HepG2 (cell line): ENCODE measurements around the gene HOXD3. TPM values are rescaled to one million over a fixed set of nuclear protein-coding genes. Genes with fewer than 3 reads are reported as not detected.

Source experiments
- EED ChIP-seq: sonication (generic); formaldehyde crosslinking; IDR thresholded peaks from 2 replicates; pipeline ENCODE4 v1.5.0; 2020; ENCODE audit warnings: mild to moderate bottlenecking, missing genetic modification reagents
- EHMT2 ChIP-seq: fragments of 200-600 bp; sonication (generic); IDR thresholded peaks from 2 replicates; pipeline ENCODE4 v1.7.0; 2017; ENCODE audit warnings: antibody characterized with exemption, low read depth, low read length, borderline replicate concordance
- ESRRA ChIP-seq: sonication (generic); formaldehyde crosslinking; IDR thresholded peaks from 2 replicates; pipeline ENCODE4 v1.5.1; 2020; ENCODE audit warnings: mild to moderate bottlenecking, low read depth, missing genetic modification reagents
- HOXD1 ChIP-seq: sonication (generic); formaldehyde crosslinking; IDR thresholded peaks from 2 replicates; pipeline ENCODE4 v1.5.0; 2020; ENCODE audit warnings: missing genetic modification reagents
- ISL2 ChIP-seq: sonication (generic); formaldehyde crosslinking; IDR thresholded peaks from 2 replicates; pipeline ENCODE4 v1.5.0; 2020; ENCODE audit warnings: missing genetic modification reagents
- JUN ChIP-seq: sonication (generic); formaldehyde crosslinking; IDR thresholded peaks from 2 replicates; pipeline ENCODE4 v1.4.0; 2020; ENCODE audit warnings: mild to moderate bottlenecking, missing genetic modification reagents
- NFIB ChIP-seq: sonication (generic); formaldehyde crosslinking; IDR thresholded peaks from 2 replicates; pipeline ENCODE4 v1.9.0; 2021; ENCODE audit warnings: missing genetic modification reagents, mild to moderate bottlenecking, borderline replicate concordance
- PHF21A ChIP-seq: sonication (generic); formaldehyde crosslinking; IDR thresholded peaks from 2 replicates; pipeline ENCODE4 v1.5.0; 2020; ENCODE audit warnings: mild to moderate bottlenecking, missing genetic modification reagents
- RBM39 ChIP-seq: fragments of 200-400 bp; formaldehyde crosslinking; IDR thresholded peaks from one replicate; pipeline ENCODE4 v1.6.1; 2018; ENCODE audit warnings: antibody characterized with exemption, mild to moderate bottlenecking, low read depth, low read length; ENCODE audit not compliant: poor library complexity, severe bottlenecking
- SIN3B ChIP-seq: fragments of 150-350 bp; IDR thresholded peaks from 2 replicates; pipeline ENCODE4 v1.6.1; 2014; ENCODE audit warnings: low read length
- SKI ChIP-seq: fragments of 450-650 bp; IDR thresholded peaks from one replicate; pipeline ENCODE4 v1.6.1; 2018; ENCODE audit warnings: mild to moderate bottlenecking; ENCODE audit not compliant: partially characterized antibody
- SP2 ChIP-seq: sonication (generic); formaldehyde crosslinking; IDR thresholded peaks from 2 replicates; pipeline ENCODE4 v1.5.1; 2020; ENCODE audit warnings: mild to moderate bottlenecking, missing genetic modification reagents
- ZBTB37 ChIP-seq: sonication (generic); formaldehyde crosslinking; IDR thresholded peaks from 2 replicates; pipeline ENCODE4 v1.4.0; 2020; ENCODE audit warnings: mild to moderate bottlenecking, missing genetic modification reagents
- ZNF557 ChIP-seq: sonication (generic); formaldehyde crosslinking; IDR thresholded peaks from 2 replicates; pipeline ENCODE4 v1.4.0; 2020; ENCODE audit warnings: missing genetic modification reagents
- ZNF598 ChIP-seq: sonication (generic); formaldehyde crosslinking; IDR thresholded peaks from 2 replicates; pipeline ENCODE4 v1.5.1; 2020; ENCODE audit warnings: mild to moderate bottlenecking, missing genetic modification reagents, borderline replicate concordance
- ZNF629 ChIP-seq: sonication (generic); formaldehyde crosslinking; conservative IDR thresholded peaks from 2 replicates; pipeline ENCODE4 v1.5.0; 2020; ENCODE audit warnings: missing genetic modification reagents
- polyA plus RNA-seq, 8 experiments: library from polyadenylated mRNA; depleted of rRNA in 3 of 8; stranded (reverse) in 7 of 8; unstranded in 1 of 8; fragments of >200 nt; fragmentation: Illumina TruSeq in 4 of 8; extraction: Trizol in 4 of 8; gene quantifications; 2 replicates each; pipeline versions ENCODE4 v1.2.1 to v1.2.3, GENCODE V29; 2011 to 2016; ENCODE audit warnings: low read depth in 4 of 8, missing spikeins in 1 of 8, mixed read lengths in 1 of 8; ENCODE audit not compliant: insufficient read depth in 1 of 8
- total RNA-seq, 5 experiments: library from RNA; depleted of rRNA; stranded (reverse); fragments of >200 nt; fragmentation: Illumina TruSeq; extraction: Trizol; gene quantifications; 2 replicates each; pipeline ENCODE4 v1.2.3, GENCODE V29; 2016; ENCODE audit warnings: low read depth in 1 of 5
- TF ChIP-seq, protein P1 (sequence below): sonication (generic); formaldehyde crosslinking; IDR thresholded peaks from 2 replicates; pipeline ENCODE4 v1.5.0; 2020; ENCODE audit warnings: missing genetic modification reagents, mild to moderate bottlenecking, borderline replicate concordance
- TF ChIP-seq, protein P2 (sequence below): sonication (generic); formaldehyde crosslinking; IDR thresholded peaks from 2 replicates; pipeline ENCODE4 v1.5.0; 2020; ENCODE audit warnings: mild to moderate bottlenecking, missing genetic modification reagents, borderline replicate concordance

Gene HOXD3
- total and polyA plus RNA-seq, 2 of the 13 experiments (the other 11 are each of a cell fraction or from before 2014, with no cell fraction given) = 0.05 to 0.09 TPM

DNA sequence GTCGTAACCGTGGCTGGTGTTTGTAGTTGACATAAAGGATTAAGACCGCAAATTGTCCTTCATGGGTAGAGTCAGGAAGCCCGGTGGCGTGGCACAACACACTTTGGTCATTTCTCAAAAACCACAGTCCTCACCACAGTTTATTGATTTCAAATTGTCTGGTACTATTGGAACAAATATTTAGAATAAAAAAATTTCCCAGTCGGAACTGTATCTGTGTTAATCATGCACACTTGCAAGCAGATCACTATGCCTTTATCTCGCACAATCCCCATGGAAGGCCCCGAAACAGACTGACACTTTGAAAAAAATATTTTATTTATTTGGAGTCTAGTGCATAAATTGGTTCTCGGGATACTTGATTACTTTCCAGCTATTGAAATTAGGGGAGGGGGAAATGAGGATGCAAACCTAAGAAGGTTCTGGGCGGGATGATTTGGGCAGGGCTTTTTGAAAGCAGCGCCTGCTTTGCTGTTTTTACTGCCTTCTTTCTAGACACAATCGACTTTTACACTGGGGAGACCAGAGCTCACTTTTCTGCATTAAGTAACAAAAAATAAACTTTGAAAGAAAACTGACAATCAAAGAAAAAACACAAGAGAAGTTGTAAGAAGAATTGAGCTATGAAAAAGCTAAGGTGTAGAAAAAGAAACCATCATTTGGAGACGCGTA is 15.9 kb downstream of the HOXD3 start (continued):
- TF ChIP-seq RBM39 = no peak
- TF ChIP-seq EED (CRISPR knock-in tag) = no peak
- TF ChIP-seq, protein P1, sequence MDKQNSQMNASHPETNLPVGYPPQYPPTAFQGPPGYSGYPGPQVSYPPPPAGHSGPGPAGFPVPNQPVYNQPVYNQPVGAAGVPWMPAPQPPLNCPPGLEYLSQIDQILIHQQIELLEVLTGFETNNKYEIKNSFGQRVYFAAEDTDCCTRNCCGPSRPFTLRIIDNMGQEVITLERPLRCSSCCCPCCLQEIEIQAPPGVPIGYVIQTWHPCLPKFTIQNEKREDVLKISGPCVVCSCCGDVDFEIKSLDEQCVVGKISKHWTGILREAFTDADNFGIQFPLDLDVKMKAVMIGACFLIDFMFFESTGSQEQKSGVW (CRISPR knock-in tag) = no peak
- TF ChIP-seq ISL2 (CRISPR knock-in tag) = peak; percentile 79
- TF ChIP-seq SP2 (CRISPR knock-in tag) = no peak
- no peak for TF ChIP-seq HOXD1 (CRISPR knock-in tag)
- TF ChIP-seq SIN3B = no peak
- TF ChIP-seq, protein P2, sequence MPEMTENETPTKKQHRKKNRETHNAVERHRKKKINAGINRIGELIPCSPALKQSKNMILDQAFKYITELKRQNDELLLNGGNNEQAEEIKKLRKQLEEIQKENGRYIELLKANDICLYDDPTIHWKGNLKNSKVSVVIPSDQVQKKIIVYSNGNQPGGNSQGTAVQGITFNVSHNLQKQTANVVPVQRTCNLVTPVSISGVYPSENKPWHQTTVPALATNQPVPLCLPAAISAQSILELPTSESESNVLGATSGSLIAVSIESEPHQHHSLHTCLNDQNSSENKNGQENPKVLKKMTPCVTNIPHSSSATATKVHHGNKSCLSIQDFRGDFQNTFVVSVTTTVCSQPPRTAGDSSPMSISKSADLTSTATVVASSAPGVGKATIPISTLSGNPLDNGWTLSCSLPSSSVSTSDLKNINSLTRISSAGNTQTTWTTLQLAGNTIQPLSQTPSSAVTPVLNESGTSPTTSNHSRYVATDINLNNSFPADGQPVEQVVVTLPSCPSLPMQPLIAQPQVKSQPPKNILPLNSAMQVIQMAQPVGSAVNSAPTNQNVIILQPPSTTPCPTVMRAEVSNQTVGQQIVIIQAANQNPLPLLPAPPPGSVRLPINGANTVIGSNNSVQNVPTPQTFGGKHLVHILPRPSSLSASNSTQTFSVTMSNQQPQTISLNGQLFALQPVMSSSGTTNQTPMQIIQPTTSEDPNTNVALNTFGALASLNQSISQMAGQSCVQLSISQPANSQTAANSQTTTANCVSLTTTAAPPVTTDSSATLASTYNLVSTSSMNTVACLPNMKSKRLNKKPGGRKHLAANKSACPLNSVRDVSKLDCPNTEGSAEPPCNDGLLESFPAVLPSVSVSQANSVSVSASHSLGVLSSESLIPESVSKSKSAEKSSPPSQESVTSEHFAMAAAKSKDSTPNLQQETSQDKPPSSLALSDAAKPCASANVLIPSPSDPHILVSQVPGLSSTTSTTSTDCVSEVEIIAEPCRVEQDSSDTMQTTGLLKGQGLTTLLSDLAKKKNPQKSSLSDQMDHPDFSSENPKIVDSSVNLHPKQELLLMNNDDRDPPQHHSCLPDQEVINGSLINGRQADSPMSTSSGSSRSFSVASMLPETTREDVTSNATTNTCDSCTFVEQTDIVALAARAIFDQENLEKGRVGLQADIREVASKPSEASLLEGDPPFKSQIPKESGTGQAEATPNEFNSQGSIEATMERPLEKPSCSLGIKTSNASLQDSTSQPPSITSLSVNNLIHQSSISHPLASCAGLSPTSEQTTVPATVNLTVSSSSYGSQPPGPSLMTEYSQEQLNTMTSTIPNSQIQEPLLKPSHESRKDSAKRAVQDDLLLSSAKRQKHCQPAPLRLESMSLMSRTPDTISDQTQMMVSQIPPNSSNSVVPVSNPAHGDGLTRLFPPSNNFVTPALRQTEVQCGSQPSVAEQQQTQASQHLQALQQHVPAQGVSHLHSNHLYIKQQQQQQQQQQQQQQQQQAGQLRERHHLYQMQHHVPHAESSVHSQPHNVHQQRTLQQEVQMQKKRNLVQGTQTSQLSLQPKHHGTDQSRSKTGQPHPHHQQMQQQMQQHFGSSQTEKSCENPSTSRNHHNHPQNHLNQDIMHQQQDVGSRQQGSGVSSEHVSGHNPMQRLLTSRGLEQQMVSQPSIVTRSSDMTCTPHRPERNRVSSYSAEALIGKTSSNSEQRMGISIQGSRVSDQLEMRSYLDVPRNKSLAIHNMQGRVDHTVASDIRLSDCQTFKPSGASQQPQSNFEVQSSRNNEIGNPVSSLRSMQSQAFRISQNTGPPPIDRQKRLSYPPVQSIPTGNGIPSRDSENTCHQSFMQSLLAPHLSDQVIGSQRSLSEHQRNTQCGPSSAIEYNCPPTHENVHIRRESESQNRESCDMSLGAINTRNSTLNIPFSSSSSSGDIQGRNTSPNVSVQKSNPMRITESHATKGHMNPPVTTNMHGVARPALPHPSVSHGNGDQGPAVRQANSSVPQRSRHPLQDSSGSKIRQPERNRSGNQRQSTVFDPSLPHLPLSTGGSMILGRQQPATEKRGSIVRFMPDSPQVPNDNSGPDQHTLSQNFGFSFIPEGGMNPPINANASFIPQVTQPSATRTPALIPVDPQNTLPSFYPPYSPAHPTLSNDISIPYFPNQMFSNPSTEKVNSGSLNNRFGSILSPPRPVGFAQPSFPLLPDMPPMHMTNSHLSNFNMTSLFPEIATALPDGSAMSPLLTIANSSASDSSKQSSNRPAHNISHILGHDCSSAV (CRISPR knock-in tag) = no peak
- no peak for TF ChIP-seq SKI
- no peak for TF ChIP-seq ESRRA
- no peak for TF ChIP-seq NFIB (CRISPR knock-in tag)
- TF ChIP-seq ZNF598 (CRISPR knock-in tag) = no peak
- no peak for TF ChIP-seq EHMT2
- no peak for TF ChIP-seq ZNF629 (CRISPR knock-in tag)
- TF ChIP-seq JUN = no peak
- peak; percentile 97 for TF ChIP-seq ZBTB37 (CRISPR knock-in tag)
- TF ChIP-seq ZNF557 (CRISPR knock-in tag) = no peak
- peak; percentile 50; the same call in 1 of the 2 replicates for TF ChIP-seq PHF21A (CRISPR knock-in tag)
